ENCODE data around the gene COL4A5. TPM values are rescaled to one million over a fixed set of nuclear protein-coding genes. Genes with fewer than 3 reads are reported as not detected.

Gene COL4A5
- total RNA-seq, 3 donors from 2014 or later (not counting 1 experiment from before 2014, with no cell fraction given): not detected

- Mint-ChIP-seq H3K36me3 (no peaks in the 10 kb centered on the region), H3K27ac (no peak overlapping the region), H3K4me1 (no peaks in the 10 kb centered on the region), H3K27me3 (ENCODE audit: low read depth in 2 of 2) (peaks cover 3 to 47% of the 10 kb centered on the region in 2 donors), H3K4me3 (no peak overlapping the region), H3K9me3 (peaks cover 0 to 3% of the 10 kb centered on the region in 2 donors)
- ATAC-seq: no peak
- H3K36me3 ChIP-seq (ENCODE audit: control insufficient read depth, insufficient read depth, low read length): no peaks in the 10 kb centered on the region
- no peak overlapping the region for H3K4me3 ChIP-seq (ENCODE audit: low read length)
- TF ChIP-seq, protein P1, sequence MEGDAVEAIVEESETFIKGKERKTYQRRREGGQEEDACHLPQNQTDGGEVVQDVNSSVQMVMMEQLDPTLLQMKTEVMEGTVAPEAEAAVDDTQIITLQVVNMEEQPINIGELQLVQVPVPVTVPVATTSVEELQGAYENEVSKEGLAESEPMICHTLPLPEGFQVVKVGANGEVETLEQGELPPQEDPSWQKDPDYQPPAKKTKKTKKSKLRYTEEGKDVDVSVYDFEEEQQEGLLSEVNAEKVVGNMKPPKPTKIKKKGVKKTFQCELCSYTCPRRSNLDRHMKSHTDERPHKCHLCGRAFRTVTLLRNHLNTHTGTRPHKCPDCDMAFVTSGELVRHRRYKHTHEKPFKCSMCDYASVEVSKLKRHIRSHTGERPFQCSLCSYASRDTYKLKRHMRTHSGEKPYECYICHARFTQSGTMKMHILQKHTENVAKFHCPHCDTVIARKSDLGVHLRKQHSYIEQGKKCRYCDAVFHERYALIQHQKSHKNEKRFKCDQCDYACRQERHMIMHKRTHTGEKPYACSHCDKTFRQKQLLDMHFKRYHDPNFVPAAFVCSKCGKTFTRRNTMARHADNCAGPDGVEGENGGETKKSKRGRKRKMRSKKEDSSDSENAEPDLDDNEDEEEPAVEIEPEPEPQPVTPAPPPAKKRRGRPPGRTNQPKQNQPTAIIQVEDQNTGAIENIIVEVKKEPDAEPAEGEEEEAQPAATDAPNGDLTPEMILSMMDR (IDR thresholded peaks at IDR 0.05): no peak
- H3K27me3 ChIP-seq (ENCODE audit: control insufficient read depth, insufficient read depth, low read length): peaks cover 8% of the 10 kb centered on the region
- no peaks in the 10 kb centered on the region for H3K9me3 ChIP-seq (ENCODE audit: control insufficient read depth, insufficient read depth, low read length)
- no peak for DNase-seq
- H3K27ac ChIP-seq (ENCODE audit: low read length): no peak overlapping the region
- no peaks in the 10 kb centered on the region for H3K4me1 ChIP-seq (ENCODE audit: control insufficient read depth, insufficient read depth, low read length)
- 11% methylated on average over 36 of the region's 36 CpGs for WGBS (ENCODE audit: insufficient coverage)
- intact Hi-C loops (cut with micrococcal nuclease): no loop called here
Measured at GRCh38 chrX:108735091-108735678, 295.5 kb downstream of the COL4A5 start.

- peaks cover 1 to 40% of the 10 kb centered on the region in 2 donors for H3K27me3 Mint-ChIP-seq (ENCODE audit: low read depth in 2 of 2)
- H3K4me3 Mint-ChIP-seq: no peak overlapping the region
- H3K4me1 Mint-ChIP-seq: no peaks in the 10 kb centered on the region
- H3K4me1 ChIP-seq (ENCODE audit: control insufficient read depth, insufficient read depth, low read length): no peaks in the 10 kb centered on the region
- no peak for DNase-seq
- H3K27ac Mint-ChIP-seq: no peak overlapping the region
- H3K27me3 ChIP-seq (ENCODE audit: control insufficient read depth, insufficient read depth, low read length): peaks cover 8% of the 10 kb centered on the region
- 2% methylated on average over 82 of the region's 82 CpGs for WGBS (ENCODE audit: insufficient coverage)
- no peak for ATAC-seq
- no peaks in the 10 kb centered on the region for H3K36me3 ChIP-seq (ENCODE audit: control insufficient read depth, insufficient read depth, low read length)
- no peaks in the 10 kb centered on the region for H3K36me3 Mint-ChIP-seq
- intact Hi-C loops (cut with micrococcal nuclease): no loop called here
- H3K4me3 ChIP-seq (ENCODE audit: low read length): no peak overlapping the region
- no peaks in the 10 kb centered on the region for H3K9me3 ChIP-seq (ENCODE audit: control insufficient read depth, insufficient read depth, low read length)
- TF ChIP-seq, protein P1 (IDR thresholded peaks at IDR 0.05): no peak
- H3K9me3 Mint-ChIP-seq: peaks cover 0 to under 1% of the 10 kb centered on the region in 2 donors
- H3K27ac ChIP-seq (ENCODE audit: low read length): no peak overlapping the region
Measured at GRCh38 chrX:108735679-108736508, 296.3 kb downstream of the COL4A5 start.

DNA sequence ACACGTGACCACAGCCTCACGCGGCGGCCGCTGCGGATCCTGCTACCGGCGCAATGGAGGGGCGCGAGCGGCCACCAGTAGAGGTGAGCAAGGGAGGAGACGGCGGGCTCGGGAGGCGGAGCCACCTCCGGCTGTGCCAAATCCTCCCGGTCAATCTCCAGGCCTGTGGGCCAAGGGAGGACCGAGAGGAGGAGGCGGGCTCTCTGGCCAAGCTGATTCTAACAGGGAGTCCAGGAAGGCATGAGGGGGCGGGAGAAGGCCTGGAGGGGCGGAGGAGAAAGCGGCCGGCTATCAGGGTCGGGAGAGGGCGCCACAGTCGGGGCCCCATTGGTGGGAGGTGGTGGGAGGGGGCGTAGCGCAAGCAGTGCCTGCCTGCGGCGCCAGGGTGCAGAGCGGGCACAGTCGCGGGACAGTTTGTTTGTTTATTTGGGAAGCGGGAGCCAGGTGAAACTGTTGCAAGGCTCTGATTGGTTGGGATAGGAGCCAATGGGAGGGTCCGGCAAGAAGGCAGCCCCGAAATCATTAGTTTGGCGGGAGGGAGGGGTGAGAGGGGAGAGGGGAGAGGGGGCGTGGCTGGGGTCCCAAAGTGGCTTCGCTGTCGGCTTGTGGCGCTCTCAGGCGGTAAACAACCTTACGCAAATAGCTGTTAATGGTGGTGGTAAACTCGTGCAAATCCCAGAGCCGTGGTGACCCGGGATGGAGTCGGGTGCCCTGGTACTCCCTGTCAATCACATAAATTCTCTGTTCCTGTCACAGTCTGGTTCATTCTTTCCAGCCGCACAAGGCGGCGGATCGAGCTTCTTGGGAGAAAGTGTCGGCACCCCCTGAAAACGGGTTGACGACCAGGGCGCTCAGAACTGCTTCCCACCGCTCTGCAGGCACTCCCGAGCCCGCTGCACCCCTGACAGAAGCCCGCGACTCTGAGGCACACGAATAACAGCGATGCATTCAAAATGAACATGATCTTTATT lies 297.2 kb downstream of the COL4A5 start, which contains the start of gene IRS4:
IRS4 (minus strand) TSS at position 55 of the 971 bp plus-strand sequence.
- no peak for ATAC-seq
- no peak within 1 kb of the TSS for H3K27ac Mint-ChIP-seq

More for the DNA sequence above, 297.2 kb downstream of the COL4A5 start, which contains the start of gene IRS4:
- 8% methylated on average over 61 of the region's 62 CpGs for WGBS (ENCODE audit: insufficient coverage)
- Mint-ChIP-seq H3K36me3 (no peaks in the 10 kb centered on the region), H3K9me3 (no peaks in the 10 kb centered on the region), H3K4me1 (no peaks in the 10 kb centered on the region), H3K27me3 (ENCODE audit: low read depth in 2 of 2) (peaks cover 0 to 31% of the 10 kb centered on the region in 2 donors), H3K4me3 (no peak within 1 kb of the TSS)
- H3K27me3 ChIP-seq (ENCODE audit: control insufficient read depth, insufficient read depth, low read length): peaks cover 8% of the 10 kb centered on the region
- no peak within 1 kb of the TSS for H3K27ac ChIP-seq (ENCODE audit: low read length)
- no peaks in the 10 kb centered on the region for H3K9me3 ChIP-seq (ENCODE audit: control insufficient read depth, insufficient read depth, low read length)
- H3K4me3 ChIP-seq (ENCODE audit: low read length): no peak within 1 kb of the TSS
- H3K36me3 ChIP-seq (ENCODE audit: control insufficient read depth, insufficient read depth, low read length): no peaks in the 10 kb centered on the region
- no peak for DNase-seq
- TF ChIP-seq, protein P1 (IDR thresholded peaks at IDR 0.05): no peak
- intact Hi-C loops (cut with micrococcal nuclease): no loop called here
- H3K4me1 ChIP-seq (ENCODE audit: control insufficient read depth, insufficient read depth, low read length): no peaks in the 10 kb centered on the region

Measured in natural killer cell (primary cell).